NCI-H2107 treated with DMSO at 0.1 percent for 48 hours (cell line): ENCODE results near the gene FGL2.
"Not testable (repeated sequence)": the region's sequence is repeated elsewhere in the genome, so short reads cannot be mapped to it uniquely, and the experiment has no call there.

ENCODE experiments used
- DNase-seq: peaks from one replicate; lab custom pipeline; 2025; ENCODE audit not compliant: unreplicated experiment; lab: John Stamatoyannopoulos, UW

FGL2 gene, protein sequence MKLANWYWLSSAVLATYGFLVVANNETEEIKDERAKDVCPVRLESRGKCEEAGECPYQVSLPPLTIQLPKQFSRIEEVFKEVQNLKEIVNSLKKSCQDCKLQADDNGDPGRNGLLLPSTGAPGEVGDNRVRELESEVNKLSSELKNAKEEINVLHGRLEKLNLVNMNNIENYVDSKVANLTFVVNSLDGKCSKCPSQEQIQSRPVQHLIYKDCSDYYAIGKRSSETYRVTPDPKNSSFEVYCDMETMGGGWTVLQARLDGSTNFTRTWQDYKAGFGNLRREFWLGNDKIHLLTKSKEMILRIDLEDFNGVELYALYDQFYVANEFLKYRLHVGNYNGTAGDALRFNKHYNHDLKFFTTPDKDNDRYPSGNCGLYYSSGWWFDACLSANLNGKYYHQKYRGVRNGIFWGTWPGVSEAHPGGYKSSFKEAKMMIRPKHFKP

DNA sequence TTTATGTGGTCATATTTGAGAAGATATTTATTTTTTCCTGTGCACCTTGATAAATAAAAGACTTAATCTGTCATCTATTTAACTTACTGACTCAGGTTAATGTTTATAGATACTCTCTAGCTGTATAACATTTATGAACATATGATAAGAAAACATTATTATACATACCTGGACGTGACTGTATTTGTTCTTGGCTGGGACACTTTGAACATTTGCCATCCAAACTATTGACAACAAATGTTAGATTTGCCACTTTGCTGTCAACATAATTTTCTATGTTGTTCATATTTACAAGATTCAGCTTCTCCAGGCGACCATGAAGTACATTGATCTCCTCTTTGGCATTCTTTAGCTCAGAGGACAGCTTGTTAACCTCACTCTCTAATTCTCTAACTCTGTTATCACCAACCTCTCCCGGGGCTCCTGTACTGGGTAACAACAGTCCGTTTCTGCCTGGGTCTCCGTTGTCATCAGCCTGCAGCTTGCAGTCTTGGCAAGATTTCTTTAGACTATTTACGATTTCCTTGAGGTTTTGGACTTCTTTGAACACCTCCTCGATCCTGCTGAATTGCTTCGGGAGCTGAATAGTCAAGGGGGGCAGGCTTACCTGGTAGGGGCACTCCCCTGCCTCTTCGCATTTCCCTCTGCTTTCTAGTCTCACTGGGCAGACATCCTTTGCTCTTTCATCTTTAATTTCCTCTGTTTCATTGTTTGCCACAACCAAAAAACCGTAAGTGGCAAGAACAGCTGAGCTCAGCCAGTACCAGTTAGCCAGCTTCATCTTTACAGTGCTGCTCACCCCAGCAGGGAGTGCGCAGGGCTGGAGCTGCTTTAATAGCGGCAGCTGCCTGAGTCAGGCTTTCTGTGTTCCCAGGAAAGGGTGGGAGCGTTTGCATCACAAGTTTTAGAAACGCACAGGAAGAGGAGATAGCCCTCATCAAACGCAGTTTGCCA, at the start of gene FGL2:
FGL2 (minus strand) TSS at position 807 of the 954 bp plus-strand sequence; CDS start at position 781, 26 bp downstream.
- DNase-seq: peak; percentile 81

DNA sequence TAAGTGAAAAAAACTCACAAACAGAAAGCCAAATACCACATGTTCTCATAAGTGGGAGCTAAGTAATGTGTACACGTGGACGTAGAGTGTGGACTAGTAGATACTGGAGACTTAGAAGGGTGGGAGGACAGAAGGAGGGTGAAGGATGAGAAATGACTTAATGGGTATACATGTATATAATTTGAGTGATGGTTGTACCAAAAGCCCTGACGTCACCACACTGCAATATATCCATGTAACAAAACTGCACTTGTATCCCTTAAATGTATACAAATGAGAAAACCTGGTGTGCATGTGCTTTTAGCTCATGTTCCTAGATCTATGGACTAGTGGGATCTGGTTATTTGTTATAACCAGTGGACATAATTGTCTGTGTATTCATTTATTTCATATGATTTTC, 48.5 kb upstream of the FGL2 start:
- no peak for DNase-seq

GRCh38 chr7:77247206-77247850, 47.7 kb upstream of the FGL2 start:
- DNase-seq: peak; percentile 60

DNA sequence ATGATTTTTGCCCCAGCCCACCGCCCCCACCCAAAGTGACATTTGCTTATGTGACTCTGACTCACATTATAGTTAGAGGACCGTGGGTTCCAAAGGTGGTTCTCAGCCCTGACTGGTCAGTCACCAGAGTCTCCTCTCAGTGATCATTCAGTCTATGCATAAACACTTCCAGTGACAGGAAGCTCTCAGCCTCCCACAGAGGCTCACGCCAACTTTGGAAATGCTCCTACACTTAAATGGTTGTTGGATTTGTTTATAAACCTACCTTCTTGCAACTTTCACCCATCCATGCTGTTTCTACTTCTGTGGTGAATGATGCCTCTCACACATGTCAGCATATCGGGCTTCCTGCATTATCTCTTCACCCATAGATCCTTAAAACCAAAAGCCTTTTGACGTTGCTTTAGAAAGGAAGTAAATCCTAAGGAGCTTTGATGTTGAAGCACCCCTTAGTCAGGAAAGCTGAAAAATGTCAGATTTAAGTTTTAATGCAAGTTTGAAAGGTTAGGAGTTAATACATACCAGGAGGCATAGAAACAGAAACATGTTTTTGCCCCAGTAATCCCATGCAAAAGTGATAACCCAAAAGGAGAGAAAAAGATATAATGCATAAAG, 46.5 kb upstream of the FGL2 start:
- DNase-seq: no peak

GRCh38 chr7:77245015-77245755, 45.6 kb upstream of the FGL2 start:
- DNase-seq: no peak

- no peak for DNase-seq
These were observed 44.8 kb upstream of the FGL2 start for GRCh38 chr7:77244222-77244934.

DNA sequence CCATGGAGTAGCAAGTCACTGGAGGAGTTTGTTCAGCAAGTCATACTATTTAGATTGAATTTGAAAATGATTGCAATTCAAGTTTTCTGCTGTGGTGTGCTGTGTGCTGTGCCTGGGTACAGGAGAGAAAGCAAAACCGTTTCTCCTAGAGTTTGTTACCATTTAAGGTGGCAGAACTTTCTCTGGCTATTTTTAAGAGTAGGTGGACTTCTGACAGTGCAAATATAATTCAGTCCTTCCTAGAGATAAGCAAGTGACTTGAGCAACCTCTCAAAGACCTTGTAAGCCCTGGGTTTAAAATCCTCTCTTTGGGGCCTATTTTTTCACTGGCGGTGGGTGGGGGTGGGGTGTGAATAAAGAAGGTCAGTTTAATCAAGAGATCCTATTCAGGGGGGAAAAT, 42.9 kb upstream of the FGL2 start:
- no peak for DNase-seq

DNA sequence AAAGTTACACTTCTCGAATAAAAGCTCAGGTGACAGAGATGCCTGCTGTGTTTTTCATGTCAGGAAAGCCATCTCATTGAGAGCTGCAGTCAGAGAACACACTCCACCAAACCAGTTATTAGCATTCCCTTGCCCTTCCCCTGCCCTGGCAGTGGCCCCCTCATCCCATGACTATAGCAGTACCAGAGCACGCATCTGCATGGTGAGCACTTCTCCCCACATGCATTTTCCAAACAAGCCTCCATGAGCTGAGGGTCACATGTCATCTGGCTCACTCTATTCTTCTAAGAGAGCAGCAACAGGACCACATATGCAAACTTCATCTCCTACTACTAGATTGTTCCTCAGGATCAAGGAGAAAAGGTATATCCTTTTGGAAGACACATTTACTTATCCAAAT, 42.4 kb upstream of the FGL2 start:
- DNase-seq: no peak

DNA sequence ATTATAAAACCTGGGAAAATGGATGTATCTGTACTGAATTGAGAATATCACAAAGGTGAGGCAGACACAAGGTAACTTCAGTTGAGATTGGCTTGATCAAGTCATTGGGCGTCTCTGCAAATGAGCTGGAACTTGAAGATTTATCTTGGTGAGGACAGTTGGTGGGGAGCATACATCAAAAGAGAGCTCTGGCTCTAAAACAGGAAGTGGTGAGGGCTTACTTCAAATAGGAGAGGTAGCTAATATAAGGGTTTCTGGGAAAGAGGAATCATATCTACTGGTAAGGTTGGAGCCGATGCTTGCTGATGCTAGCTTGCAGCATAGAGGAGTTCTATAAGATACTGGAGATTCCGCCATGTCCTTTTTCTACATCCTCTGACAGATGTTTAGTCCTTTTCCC, 39.9 kb upstream of the FGL2 start:
- DNase-seq: no peak

DNA sequence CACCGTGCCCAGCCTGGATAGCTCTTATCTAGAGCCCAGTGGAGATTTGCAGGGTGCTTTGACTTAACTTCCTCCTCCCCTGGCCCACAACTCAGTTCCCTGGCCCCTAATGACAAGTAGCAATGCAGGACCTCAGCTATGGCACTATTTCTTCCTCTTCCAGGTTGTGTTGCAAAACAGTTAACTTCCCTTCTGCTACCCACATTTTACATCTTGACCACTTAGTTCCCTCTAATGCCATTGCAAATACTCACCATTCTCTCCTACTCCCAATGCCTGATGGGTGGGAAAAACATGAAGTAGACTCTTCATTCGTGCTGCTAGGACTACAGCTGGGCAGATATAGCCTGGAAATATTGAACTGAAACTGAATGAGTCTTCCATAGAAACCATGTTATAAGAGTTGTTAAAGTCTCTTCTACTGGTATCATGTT, 39.1 kb upstream of the FGL2 start:
- no peak for DNase-seq

GRCh38 chr7:77235276-77235675, 35.7 kb upstream of the FGL2 start:
- DNase-seq: no peak

DNA sequence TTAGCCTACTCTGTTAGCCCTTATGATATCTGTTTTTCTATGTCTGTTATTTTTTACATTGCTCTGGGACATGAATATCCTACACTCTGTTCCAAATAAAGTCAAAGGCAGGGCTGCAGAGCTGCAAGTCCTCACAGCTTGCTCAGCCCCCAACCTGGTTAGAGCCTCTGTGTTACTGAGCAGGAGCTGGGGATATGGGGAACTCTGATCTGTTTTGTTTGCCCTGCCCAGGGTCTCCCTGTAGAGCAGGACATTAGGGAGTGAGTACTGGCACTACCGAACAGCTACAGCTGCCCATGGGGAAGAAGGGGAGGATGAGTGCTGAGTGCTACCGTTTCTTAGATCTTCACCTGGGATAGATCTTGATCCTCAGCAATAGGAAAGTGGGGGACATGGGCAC, 32.8 kb upstream of the FGL2 start:
- DNase-seq: no peak

DNA sequence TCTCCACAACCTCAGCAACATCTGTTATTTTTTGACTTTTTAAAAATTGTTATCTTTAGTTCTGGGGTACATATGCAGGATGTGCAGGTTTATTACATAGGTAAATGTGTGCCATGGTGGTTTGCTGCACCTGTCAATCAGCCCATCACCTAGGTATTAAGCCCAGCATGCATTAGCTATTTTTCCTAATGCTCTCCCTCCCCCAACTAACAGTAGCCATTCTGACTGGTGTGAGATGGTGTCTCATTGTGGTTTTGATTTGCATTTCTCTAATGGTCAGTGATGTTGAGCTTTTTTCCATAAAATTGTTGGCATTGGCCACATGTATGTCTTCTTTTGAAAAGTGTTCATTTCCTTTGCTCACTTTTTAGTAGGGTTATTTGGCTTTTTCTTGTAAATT, 29.2 kb upstream of the FGL2 start:
- DNase-seq: not testable (repeated sequence)

DNA sequence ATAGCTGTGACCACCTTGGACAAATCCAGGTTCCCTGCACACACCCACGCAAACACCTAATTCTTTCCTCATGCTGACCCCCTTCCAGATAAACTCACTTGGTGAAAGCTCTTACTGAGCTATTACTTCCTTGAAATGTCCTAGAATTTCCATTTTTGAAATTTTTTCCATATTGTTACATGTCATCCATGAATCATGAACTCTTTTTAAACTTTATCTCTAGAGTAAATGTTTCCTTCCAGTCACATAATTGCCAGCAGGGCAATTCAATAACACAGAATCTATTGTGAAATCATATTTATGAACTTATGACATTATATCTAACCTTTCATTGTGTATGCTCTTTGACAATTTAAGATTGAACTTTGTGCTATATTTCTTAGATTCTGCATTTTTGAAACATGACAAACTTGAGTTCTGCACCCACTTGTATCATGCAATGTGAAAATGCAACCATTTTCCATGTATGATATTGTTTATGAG, 26.8 kb upstream of the FGL2 start:
- no peak for DNase-seq

DNA sequence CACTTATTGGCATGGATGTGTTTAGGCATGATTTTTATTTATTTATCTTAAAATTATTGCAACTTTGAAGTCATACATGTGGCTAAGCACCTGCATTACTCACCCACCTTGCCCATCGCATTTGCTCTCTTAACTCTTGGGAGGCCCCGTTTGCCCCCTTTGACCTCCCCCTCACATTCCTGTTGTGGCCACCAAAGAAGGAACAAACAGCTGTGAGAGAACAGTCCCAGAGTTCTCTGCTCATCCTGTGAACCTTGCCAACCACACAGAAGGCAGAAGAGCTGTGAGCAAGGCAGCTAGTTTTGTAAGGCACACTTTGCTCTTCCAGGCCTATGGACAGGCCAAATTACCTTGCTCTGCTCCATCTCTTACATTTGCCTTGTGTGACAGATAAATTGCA, 23.6 kb upstream of the FGL2 start:
- no peak for DNase-seq

DNA sequence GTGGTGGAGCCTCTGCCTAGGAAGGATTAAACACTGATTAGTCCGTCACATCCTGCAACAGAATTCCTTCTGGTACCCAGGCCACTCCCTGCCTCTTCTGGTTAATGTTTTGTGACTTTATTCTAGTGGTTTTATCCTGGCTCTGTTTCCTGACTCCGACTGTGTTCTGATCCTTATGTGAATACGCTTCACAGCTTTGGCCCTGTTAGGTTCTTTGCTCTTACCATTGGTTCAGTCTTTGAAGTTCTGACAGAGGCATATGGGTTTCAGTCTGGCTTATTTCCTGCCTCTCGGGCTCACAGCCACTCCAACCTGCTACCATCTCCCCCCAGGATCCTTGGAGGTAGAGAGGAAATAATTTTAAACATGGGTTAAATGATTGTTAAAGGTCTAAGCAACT, 23.2 kb upstream of the FGL2 start:
- DNase-seq: no peak

GRCh38 chr7:77222065-77222464, 22.4 kb upstream of the FGL2 start:
- no peak for DNase-seq

DNA sequence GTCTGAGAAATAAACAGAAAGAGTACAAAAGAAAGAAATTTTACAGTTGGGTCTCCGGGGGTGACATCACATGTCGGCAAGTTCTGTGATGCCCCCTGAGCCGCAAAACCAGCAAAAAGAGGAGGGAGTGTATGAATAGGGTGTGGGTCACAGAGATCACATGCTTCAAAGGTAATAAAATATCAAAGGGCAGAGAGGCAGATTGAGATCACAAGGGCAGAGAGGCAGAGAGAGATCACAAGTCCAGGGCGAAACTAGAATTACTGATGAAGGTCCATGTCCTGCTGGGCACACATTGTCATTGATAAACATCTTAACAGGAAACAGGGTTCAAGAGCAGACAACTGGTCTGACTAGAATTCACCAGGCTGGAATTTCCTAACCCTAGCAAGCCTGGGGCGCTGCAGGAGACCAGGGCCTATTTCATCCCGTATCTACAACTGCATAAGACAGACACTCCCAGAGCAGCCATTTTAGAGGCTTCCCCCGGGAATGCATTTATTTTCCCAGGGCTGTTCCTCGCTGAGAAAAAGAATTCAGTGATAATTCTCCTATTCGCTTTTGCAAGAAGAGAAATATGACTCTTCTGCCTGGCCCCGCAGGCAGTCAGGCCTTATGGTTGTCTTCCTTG, 20.2 kb upstream of the FGL2 start:
- not testable (repeated sequence) for DNase-seq
